Hepatocyte (in vitro differentiated cells): Measurements from ENCODE around the gene CNIH2. TPM values are rescaled to one million over a fixed set of nuclear protein-coding genes. Genes with fewer than 3 reads are reported as not detected.
A peak's percentile ranks its signal among the peaks of the same experiment; 100 is the strongest.
"Not testable (repeated sequence)": the region's sequence is repeated elsewhere in the genome, so short reads cannot be mapped to it uniquely, and the experiment has no call there.

Experiments
- DNase-seq: peaks from one replicate; pipeline ENCODE4 v3.0.0-alpha.2; 2016; ENCODE audit warnings: low spot score
- H2AFZ ChIP-seq: fragments of 200-600 bp; sonication (generic); 2 replicates; pipeline ENCODE4 v1.6.0; 2016; ENCODE audit warnings: antibody characterized with exemption, mild to moderate bottlenecking
- H3K27ac ChIP-seq: fragments of 200-600 bp; sonication (generic); 2 replicates; pipeline ENCODE4 v1.5.1; 2016; ENCODE audit warnings: mild to moderate bottlenecking
- H3K27me3 ChIP-seq: fragments of 200-600 bp; sonication (generic); 2 replicates; pipeline ENCODE4 v1.6.1; 2016
- H3K36me3 ChIP-seq: fragments of 200-600 bp; sonication (generic); replicated peaks from 2 replicates; pipeline ENCODE4 v1.5.1; 2016; ENCODE audit warnings: low read depth; ENCODE audit not compliant: insufficient read depth
- H3K4me1 ChIP-seq: fragments of 200-600 bp; sonication (generic); 2 replicates; pipeline ENCODE4 v1.5.1; 2016; ENCODE audit warnings: mild to moderate bottlenecking, moderate library complexity; ENCODE audit not compliant: insufficient read depth
- H3K4me2 ChIP-seq: fragments of 200-600 bp; sonication (generic); 2 replicates; pipeline ENCODE4 v1.6.0; 2016
- H3K4me3 ChIP-seq: fragments of 200-600 bp; sonication (generic); 2 replicates; pipeline ENCODE4 v1.5.1; 2016; ENCODE audit warnings: mild to moderate bottlenecking
- H3K79me2 ChIP-seq: fragments of 200-600 bp; sonication (generic); 2 replicates; pipeline ENCODE4 v1.6.0; 2017; ENCODE audit warnings: mild to moderate bottlenecking
- H3K9me2 ChIP-seq: fragments of 200-600 bp; sonication (generic); replicated peaks from 2 replicates; pipeline ENCODE4 v1.6.0; 2017; ENCODE audit warnings: mild to moderate bottlenecking; ENCODE audit not compliant: insufficient read depth
- H3K9me3 ChIP-seq: fragments of 200-600 bp; sonication (generic); 2 replicates; pipeline ENCODE4 v1.5.1; 2016; ENCODE audit warnings: low read depth, mild to moderate bottlenecking
- H4K20me1 ChIP-seq: fragments of 200-600 bp; sonication (generic); 2 replicates; pipeline ENCODE4 v1.6.0; 2016; ENCODE audit warnings: mild to moderate bottlenecking; ENCODE audit not compliant: insufficient read depth, poor library complexity, severe bottlenecking
- EZH2 ChIP-seq: fragments of 200-600 bp; sonication (generic); IDR thresholded peaks from 2 replicates; pipeline ENCODE4 v1.6.1; 2016; ENCODE audit warnings: antibody characterized with exemption, mild to moderate bottlenecking, borderline replicate concordance
- EZH2phosphoT487 ChIP-seq: fragments of 200-600 bp; sonication (generic); IDR thresholded peaks from one replicate; pipeline ENCODE4 v1.6.1; 2018; ENCODE audit warnings: antibody characterized with exemption, mild to moderate bottlenecking, low read depth, moderate library complexity; ENCODE audit not compliant: unreplicated experiment, severe bottlenecking
- WGBS: methylation state at CpG from one replicate; pipeline ENCODE4 v1.1.6; 2016; ENCODE audit warnings: low lambda C conversion rate; ENCODE audit errors: missing lambda C conversion rate; 5-methylcytosine and 5-hydroxymethylcytosine counted together
- polyA plus RNA-seq: library from polyadenylated mRNA; unstranded; fragments of >200 nt; fragmentation: Nextera tagmentation; extraction: Ambion mirVana; gene quantifications from 2 replicates; pipeline ENCODE4 v1.2.1, GENCODE V29; 2016
- total RNA-seq: library from RNA; depleted of rRNA; stranded (reverse); fragments of >200 nt; gene quantifications from 2 replicates; pipeline ENCODE4 v1.2.3, GENCODE V29; 2014
- TF ChIP-seq, protein P1 (sequence below): fragments of 200-600 bp; sonication (generic); IDR thresholded peaks from 2 replicates; pipeline ENCODE4 v1.5.1; 2016; ENCODE audit warnings: antibody characterized with exemption, mild to moderate bottlenecking; ENCODE audit not compliant: poor library complexity

Gene CNIH2
- total and polyA plus RNA-seq, 2 experiments from 2014 or later: 1.7 to 6.2 TPM

DNA sequence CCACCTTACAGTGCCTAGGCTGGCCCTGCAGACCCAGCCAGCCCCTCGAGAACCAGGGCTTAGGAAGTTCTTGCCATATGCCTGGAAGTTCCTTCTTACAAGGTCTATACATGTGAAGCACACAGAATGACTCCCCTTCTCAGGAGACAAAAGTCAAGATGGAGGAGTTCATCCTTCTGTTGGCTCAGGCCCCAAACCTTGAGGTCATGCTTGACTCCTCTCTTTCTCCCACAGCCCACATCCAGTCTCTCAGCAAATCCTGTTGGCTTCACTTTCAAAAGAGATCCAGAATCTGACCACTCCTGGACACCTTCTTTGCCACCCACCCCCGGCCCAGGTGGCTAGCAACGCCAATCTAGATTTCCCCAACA is 40.6 kb downstream of the CNIH2 start:
- no peaks in the 10 kb centered on the region for H3K36me3 ChIP-seq
- H3K4me3 ChIP-seq: no peak overlapping the region
- H3K4me1 ChIP-seq: peaks cover 23% of the 10 kb centered on the region
- peak overlapping the region; percentile 97 for H3K27ac ChIP-seq
- DNase-seq: no peak
- H3K27me3 ChIP-seq: no peaks in the 10 kb centered on the region
- TF ChIP-seq EZH2phosphoT487: no peak
- no peak for TF ChIP-seq EZH2
- TF ChIP-seq, protein P1, sequence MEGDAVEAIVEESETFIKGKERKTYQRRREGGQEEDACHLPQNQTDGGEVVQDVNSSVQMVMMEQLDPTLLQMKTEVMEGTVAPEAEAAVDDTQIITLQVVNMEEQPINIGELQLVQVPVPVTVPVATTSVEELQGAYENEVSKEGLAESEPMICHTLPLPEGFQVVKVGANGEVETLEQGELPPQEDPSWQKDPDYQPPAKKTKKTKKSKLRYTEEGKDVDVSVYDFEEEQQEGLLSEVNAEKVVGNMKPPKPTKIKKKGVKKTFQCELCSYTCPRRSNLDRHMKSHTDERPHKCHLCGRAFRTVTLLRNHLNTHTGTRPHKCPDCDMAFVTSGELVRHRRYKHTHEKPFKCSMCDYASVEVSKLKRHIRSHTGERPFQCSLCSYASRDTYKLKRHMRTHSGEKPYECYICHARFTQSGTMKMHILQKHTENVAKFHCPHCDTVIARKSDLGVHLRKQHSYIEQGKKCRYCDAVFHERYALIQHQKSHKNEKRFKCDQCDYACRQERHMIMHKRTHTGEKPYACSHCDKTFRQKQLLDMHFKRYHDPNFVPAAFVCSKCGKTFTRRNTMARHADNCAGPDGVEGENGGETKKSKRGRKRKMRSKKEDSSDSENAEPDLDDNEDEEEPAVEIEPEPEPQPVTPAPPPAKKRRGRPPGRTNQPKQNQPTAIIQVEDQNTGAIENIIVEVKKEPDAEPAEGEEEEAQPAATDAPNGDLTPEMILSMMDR: no peak
- H3K4me2 ChIP-seq: peak overlapping the region; percentile 4
- no peaks in the 10 kb centered on the region for H4K20me1 ChIP-seq
- H3K9me2 ChIP-seq: no peaks in the 10 kb centered on the region
- H3K79me2 ChIP-seq: peaks cover 29% of the 10 kb centered on the region
- whole genome bisulfite sequencing: 90% methylated on average over 3 of the region's 3 CpGs
- H3K9me3 ChIP-seq: no peaks in the 10 kb centered on the region
- no peak overlapping the region for H2AFZ ChIP-seq

DNA sequence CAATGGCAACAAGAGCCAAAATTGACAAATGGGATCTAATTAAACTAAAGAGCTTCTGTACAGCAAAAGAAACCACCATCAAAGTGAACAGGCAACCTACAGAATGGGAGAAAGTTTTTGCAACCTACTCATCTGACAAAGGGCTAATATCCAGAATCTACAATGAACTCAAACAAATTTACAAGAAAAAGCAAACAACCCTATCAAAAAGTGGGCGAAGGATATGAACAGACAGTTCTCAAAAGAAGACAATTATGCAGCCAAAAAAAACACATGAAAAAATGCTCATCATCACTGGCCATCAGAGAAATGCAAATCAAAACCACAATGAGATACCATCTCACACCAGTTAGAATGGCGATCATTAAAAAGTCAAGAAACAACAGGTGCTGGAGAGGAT is 42.3 kb downstream of the CNIH2 start:
- not testable (repeated sequence) for H3K27ac ChIP-seq, H3K27me3 ChIP-seq, H4K20me1 ChIP-seq, H3K4me2 ChIP-seq, H2AFZ ChIP-seq, H3K9me2 ChIP-seq, DNase-seq, H3K4me3 ChIP-seq, H3K36me3 ChIP-seq, H3K9me3 ChIP-seq
- Histone ChIP-seq H3K79me2 (peaks cover 15% of the 10 kb centered on the region), H3K4me1 (peaks cover 33% of the 10 kb centered on the region)
- WGBS: 92% methylated on average over 2 of the region's 2 CpGs

DNA sequence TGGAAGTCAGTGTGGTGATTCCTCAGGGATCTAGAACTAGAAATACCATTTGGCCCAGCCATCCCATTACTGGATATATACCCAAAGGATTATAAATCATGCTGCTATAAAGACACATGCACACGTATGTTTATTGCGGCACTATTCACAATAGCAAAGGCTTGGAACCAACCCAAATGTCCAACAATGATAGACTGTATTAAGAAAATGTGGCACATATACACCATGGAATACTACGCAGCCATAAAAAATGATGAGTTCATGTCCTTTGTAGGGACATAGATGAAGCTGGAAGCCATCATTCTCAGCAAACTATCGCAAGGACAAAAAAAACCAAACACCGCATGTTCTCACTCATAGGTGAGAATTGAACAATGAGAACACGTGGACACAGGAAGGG is 42.8 kb downstream of the CNIH2 start:
- H4K20me1 ChIP-seq, H3K27me3 ChIP-seq, H2AFZ ChIP-seq, H3K27ac ChIP-seq, H3K9me3 ChIP-seq, H3K9me2 ChIP-seq, H3K4me2 ChIP-seq, H3K4me3 ChIP-seq, H3K36me3 ChIP-seq, DNase-seq: not testable (repeated sequence)
- WGBS: 96% methylated on average over 6 of the region's 6 CpGs
- Histone ChIP-seq H3K4me1 (peaks cover 38% of the 10 kb centered on the region), H3K79me2 (peaks cover 11% of the 10 kb centered on the region)

DNA sequence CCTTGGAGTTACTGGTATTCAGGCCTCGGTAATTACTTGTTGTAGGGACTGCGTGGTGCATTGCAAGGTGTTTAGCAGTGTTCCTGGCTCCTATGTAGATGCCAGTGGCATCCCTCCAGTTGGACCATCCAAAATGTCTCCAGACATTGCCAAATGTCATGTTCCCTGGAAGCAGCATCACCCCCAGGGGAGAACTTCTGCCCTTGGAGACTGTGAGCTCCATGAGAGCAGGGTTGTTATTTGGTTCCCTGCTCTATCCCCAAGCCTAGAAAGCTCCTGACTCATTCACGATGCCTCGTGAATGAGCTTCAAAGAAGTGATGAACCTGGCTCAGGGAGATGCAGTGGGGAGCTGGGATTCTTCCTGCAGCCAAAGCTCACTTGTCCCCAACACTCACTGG is 43.6 kb downstream of the CNIH2 start:
- DNase-seq: no peak
- H2AFZ ChIP-seq: no peak overlapping the region
- H3K36me3 ChIP-seq: no peaks in the 10 kb centered on the region
- H3K27ac ChIP-seq: no peak overlapping the region
- H3K9me2 ChIP-seq: no peaks in the 10 kb centered on the region
- H3K9me3 ChIP-seq: no peaks in the 10 kb centered on the region
- no peaks in the 10 kb centered on the region for H4K20me1 ChIP-seq
- peaks cover 2% of the 10 kb centered on the region for H3K79me2 ChIP-seq
- TF ChIP-seq, protein P1: no peak
- TF ChIP-seq EZH2phosphoT487: no peak
- TF ChIP-seq EZH2: no peak
- H3K4me1 ChIP-seq: peaks cover 46% of the 10 kb centered on the region
- H3K4me3 ChIP-seq: no peak overlapping the region
- no peak overlapping the region for H3K4me2 ChIP-seq
- no peaks in the 10 kb centered on the region for H3K27me3 ChIP-seq
- 87% methylated on average over 4 of the region's 4 CpGs for WGBS
